ENCODE results near the gene KLRD1.
A peak's percentile ranks its signal among the peaks of the same experiment; 100 is the strongest.
"Not testable (repeated sequence)": the region's sequence is repeated elsewhere in the genome, so short reads cannot be mapped to it uniquely, and the experiment has no call there.

Gene KLRD1

DNA sequence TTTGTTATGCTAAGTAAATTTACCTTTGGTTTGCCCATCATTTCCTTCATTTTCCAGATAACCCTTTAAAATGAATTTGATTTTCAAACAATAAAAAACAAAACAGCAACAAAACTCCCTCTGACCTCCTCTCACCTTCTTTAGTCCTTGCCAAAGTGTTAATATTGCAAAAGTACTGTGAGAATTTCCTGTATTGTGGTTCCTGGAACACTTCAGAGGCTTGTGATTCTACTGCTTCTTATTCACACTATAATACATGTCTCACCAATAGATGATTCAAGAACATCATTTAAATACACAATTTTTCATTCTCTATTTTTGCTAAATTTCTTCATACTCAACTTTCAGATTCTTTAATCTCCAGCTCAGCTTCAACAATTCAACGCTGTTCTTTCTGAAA lies at the start of gene KLRD1:
TSS of gene KLRD1 (plus strand) at position 241 of the 400 bp plus-strand sequence. CDS start 208 bp downstream, outside the sequence.
- no peak for DNase-seq

- no peak for DNase-seq
Measured at GRCh38 chr12:10260927-10261326, 46.7 kb upstream of the KLRD1 start.

DNA sequence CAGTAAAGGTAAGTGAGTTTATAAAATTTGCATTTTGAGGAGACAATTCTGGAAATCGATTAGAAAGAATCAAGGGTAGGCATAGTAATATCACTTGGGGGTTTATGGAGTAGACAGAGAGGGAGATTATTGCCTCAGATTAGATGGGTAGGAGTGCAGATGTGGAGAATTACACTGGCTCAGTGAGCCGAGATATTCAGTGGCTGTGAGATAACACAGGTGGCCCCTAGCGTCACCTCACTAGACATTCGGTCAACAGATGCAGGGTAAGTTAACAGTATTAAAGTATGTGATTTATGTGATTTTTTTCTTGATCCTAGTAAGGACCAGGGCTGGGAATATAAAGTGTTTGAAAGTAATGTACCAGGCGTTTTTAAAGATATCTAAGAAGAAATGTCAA lies 39.6 kb upstream of the KLRD1 start:
- DNase-seq = no peak

GRCh38 chr12:10272467-10272866 lies 35.2 kb upstream of the KLRD1 start:
- DNase-seq = no peak

GRCh38 chr12:10276774-10277173 lies 30.9 kb upstream of the KLRD1 start:
- DNase-seq = no peak

DNA sequence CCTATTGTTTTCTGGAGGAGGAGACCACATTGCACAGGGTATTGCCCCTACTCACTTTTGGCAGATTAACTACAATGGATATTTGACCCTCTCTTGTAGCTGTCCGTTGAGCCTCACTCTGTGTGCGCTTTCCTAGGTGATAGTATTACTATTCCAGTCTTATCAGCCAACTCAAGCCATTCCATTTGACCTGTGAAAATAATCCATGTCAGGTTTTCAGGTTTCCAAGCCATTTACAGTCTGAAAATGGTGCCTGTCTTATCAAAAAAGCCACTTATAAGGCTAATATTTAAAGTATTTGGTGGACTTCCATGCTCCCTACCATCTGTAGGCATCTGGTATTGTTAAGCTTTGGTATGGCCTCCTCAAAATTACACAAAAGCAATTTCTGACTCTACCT lies 29.6 kb upstream of the KLRD1 start:
- DNase-seq = no peak

- no peak for DNase-seq
Measured at GRCh38 chr12:10279937-10280336, 27.7 kb upstream of the KLRD1 start.

DNA sequence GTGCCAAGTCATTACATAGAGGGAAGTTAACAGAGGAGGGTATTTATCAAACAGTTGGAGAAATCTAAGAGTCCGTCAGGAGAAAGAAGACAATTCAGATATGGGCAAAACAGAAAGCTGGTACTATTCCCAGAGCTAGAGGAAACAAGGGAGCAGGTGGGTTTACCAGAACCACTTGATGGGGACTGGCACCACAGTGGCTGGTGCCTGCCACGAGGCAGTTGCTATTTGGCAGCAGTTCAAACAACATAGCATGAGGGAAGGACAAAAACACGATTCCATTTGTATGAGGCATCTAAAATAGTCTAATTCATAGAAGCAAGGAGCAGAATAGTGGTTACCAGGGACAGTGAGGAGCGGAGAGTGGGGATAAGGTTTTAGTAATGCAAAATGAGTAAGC lies 24.6 kb upstream of the KLRD1 start:
- DNase-seq = no peak

- peak; percentile 13 for DNase-seq
Measured at GRCh38 chr12:10285919-10286318, 21.8 kb upstream of the KLRD1 start.

GRCh38 chr12:10289005-10289754 lies 18.5 kb upstream of the KLRD1 start:
- no peak for DNase-seq

DNA sequence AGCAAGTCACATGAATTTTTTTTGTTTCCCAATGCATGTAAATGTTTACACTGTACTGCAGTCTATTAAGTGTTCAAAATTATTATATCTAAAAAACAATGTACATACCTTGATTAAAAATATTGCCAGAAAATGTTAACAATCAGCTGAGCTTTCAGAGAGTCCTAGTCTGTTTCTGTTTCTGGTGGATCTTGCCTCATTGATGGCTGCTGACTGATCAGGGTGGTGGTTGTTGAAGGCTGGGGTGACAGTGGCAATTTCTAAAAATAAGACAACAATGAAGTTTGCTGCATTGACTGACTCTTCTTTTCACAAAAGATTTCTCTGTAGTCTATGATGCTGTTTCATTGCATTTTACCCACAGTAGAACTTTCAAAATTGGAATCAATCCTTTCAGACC lies 16.6 kb upstream of the KLRD1 start:
- no peak for DNase-seq

DNA sequence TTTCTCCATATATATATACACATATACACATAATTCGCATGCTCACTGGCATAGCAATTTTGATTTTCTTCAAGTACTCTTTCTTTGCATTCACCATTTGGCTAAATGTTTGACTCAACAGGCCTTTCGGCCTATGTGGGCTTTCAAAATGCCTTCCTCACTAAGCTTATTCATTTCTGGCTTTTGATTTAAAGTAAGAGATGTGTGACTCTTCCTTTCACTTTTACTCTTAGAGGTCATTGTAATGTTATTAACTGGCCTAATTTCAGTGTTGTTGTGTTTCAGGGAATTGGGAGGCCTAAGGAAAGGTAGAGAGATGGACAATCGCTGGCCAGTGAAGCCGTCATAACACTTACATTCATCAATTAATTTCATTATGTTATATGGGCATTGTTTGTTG lies 14.5 kb upstream of the KLRD1 start:
- DNase-seq = no peak

GRCh38 chr12:10293570-10294227 lies 14.0 kb upstream of the KLRD1 start:
- DNase-seq = no peak

GRCh38 chr12:10301103-10301502 lies 6.6 kb upstream of the KLRD1 start:
- DNase-seq = no peak

DNA sequence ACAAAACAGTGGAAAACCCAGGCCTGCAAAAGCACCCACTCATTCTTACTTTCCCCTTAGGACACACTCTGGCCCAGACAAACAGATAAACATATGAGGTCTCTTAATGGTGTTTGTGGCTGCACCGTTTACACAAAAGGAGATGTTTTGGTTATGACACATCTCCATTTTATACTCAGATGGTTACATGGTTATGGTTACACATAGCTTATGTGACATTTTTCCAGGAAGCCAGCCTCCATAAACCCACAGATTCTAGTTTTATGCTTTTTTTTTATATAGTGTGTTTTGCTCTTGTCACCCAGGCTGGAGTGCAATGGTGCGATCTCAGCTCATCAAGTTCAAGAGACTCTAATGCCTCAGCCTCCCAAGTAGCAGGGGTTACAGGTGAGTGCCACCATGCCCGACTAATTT lies 3.5 kb upstream of the KLRD1 start:
- DNase-seq = no peak

DNA sequence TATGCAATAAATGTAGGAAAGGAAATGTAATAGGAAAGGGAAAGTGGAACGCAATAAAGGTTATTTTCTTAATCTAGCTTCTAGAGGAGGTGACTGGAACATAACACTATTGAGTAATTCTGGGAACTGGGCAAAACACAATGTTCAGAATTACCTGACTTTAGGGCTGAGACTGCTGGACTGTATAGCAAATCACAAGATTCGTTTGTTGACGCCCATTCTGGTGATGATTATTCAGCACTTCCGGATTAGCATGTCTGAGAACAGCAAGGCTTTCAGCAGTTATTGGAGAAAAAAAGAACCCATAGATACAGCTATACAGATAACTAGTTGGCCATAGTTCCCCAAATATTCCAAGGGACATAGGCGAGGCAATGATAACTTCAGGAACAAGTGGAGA lies 2.3 kb upstream of the KLRD1 start:
- no peak for DNase-seq

GRCh38 chr12:10310926-10311720 lies 3.5 kb downstream of the KLRD1 start:
- DNase-seq = no peak

DNA sequence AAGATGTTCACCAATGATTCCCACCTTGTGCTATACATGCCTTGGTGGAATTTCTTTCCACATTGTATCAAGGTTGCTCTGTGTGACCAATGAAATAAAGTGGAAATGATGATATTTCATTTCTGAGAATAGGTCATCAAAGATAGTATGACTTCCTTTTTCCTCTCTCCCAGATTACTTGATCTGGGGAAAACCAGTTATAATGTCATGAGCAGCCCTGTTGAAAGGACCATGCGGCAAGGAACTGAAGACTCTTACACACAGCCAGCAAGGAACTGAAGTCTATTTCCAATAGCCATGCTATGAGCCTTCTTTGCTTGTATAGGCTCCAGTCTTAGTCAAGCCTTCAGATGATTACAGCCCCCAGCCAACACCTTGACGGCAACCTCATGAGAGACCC lies 11.7 kb downstream of the KLRD1 start:
- DNase-seq = no peak

DNA sequence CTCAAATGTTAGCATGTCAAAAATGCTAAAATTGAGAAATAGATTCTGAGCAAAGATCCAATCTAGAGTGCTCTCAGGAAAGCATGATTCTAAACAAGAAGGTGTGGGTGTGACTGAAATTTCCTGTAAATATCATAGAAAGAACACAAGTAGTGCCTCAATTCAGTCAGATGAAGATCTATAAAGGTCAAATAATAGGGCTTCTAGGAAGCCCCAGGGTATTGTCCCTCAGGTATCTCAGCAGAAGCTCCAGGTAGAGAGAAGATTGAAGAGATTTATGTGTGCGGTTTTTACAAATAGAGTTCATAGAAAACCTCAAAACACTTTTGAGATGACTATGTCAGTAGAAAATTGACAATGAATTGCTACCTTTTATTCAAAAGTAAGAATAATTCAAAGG lies 13.0 kb downstream of the KLRD1 start:
- DNase-seq = no peak

- not testable (repeated sequence) for DNase-seq
Measured at GRCh38 chr12:10328691-10329090, 21.0 kb downstream of the KLRD1 start.

DNA sequence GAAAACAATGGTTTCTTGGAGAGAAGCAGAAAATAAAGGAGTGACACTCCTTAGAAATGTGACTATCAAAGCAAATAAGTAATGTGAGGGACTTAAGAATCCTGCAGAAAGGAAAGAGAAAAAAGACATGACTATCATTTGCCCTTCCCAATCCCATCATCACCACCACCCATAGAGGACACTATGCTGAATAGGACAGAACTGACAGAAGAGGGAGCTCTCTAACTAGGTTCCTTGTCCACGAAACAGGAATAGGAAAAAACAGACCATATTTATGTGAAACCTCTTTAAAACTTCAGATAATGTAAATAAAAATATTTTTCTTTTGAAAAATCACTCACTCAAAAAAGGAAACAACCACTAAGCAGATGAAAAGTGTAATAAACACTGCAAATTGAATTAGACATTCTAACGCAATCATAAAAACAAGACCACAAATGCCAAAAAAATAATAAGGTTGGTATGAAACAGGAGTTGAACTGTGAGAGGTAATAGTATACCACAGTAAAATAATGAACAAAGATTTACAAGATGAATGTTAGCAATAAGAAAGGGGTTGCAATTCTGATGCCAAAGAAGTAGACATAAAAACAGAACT lies 24.1 kb downstream of the KLRD1 start:
- DNase-seq = no peak

DNA sequence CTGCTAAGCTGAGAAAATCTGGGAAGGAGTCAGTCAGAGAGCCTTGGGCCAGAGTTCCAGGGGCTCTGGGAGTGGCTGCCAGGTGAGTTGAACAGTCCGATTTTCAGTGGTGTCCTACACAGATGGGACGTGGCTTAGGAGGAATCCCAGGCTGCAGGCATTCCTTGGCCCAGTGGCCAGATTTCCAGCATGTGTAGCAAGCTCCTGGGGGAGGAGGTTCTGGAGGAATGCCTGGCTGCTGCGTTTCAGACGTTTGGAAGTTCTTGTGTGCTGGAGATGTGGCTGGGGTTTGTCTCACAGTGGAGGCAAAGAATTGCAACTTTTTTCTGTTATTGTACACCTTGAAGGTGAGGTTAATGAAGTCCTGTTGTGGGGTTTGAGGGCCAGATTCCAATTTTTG lies 28.5 kb downstream of the KLRD1 start:
- not testable (repeated sequence) for DNase-seq

DNA sequence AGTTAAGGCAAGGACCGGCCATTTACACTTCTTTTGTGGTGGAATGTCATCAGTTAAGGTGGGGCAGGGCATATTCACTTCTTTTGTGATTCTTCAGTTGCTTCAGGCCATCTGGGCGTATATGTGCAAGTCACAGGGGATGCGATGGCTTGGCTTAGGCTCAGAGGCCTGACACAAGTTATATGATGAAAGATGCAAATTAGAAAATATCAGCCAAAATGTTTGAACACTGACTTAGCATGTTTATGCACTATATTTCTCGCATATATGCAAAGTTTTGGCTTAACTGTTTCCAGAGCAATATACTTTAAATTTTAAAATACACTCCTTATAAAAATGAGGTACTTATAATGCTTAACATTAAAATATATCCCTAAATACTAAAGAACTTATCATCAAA lies 30.8 kb downstream of the KLRD1 start:
- DNase-seq = not testable (repeated sequence)
